H9 (cell line): ENCODE measurements around the gene SHMT2. TPM values are rescaled to one million over a fixed set of nuclear protein-coding genes. Genes with fewer than 3 reads are reported as not detected.
A peak's percentile ranks its signal among the peaks of the same experiment; 100 is the strongest.

Experiments used
- DNase-seq: peaks from one replicate; pipeline ENCODE4 v3.0.0-alpha.2; 2017
- H2AFZ ChIP-seq: one replicate; pipeline ENCODE4 v1.6.1; 2013; ENCODE audit warnings: mild to moderate bottlenecking, low read length, control low read depth, moderate library complexity
- H2AK5ac ChIP-seq: 2 replicates; pipeline ENCODE4 v1.6.1; 2013; ENCODE audit warnings: low read length, control low read depth, mixed read lengths; ENCODE audit not compliant: insufficient read length
- H2BK120ac ChIP-seq: one replicate; pipeline ENCODE4 v1.6.1; 2013; ENCODE audit warnings: low read depth, mild to moderate bottlenecking, low read length, control low read depth, inconsistent platforms; ENCODE audit not compliant: poor library complexity, severe bottlenecking
- H2BK12ac ChIP-seq: 2 replicates; pipeline ENCODE4 v1.6.1; 2013; ENCODE audit warnings: low read length, control low read depth, mixed read lengths, low read depth; ENCODE audit not compliant: insufficient read length
- H2BK15ac ChIP-seq: 2 replicates; pipeline ENCODE4 v1.6.1; 2013; ENCODE audit warnings: low read depth, low read length, control low read depth
- H2BK20ac ChIP-seq: one replicate; pipeline ENCODE4 v1.6.1; 2013; ENCODE audit warnings: low read depth, mild to moderate bottlenecking, low read length, control low read depth, inconsistent platforms; ENCODE audit not compliant: poor library complexity, severe bottlenecking
- H2BK5ac ChIP-seq: 2 replicates; pipeline ENCODE4 v1.6.1; 2013; ENCODE audit warnings: low read length, control low read depth, mixed read lengths; ENCODE audit not compliant: insufficient read length
- H3K14ac ChIP-seq: 2 replicates; pipeline ENCODE4 v1.6.1; 2013; ENCODE audit warnings: low read length, control low read depth; ENCODE audit not compliant: insufficient read depth
- H3K18ac ChIP-seq: 2 replicates; pipeline ENCODE4 v1.6.1; 2013; ENCODE audit warnings: low read depth, mild to moderate bottlenecking, mixed read lengths, low read length, control low read depth; ENCODE audit not compliant: insufficient read length
- H3K23ac ChIP-seq: 2 replicates; pipeline ENCODE4 v1.6.1; 2013; ENCODE audit warnings: low read length, control low read depth, mixed read lengths, low read depth; ENCODE audit not compliant: insufficient read length
- H3K23me2 ChIP-seq: 2 replicates; pipeline ENCODE4 v1.6.1; 2013; ENCODE audit warnings: low read depth, mild to moderate bottlenecking, mixed read lengths, low read length, control low read depth; ENCODE audit not compliant: insufficient read length, poor library complexity, severe bottlenecking
- H3K27ac ChIP-seq: 2 replicates; pipeline ENCODE4 v1.5.1; 2013; ENCODE audit warnings: low read length, control low read depth, mixed read lengths, low read depth; ENCODE audit not compliant: insufficient read length
- H3K27me3 ChIP-seq: 2 replicates; pipeline ENCODE4 v1.6.1; 2013; ENCODE audit warnings: low read length, control low read depth, inconsistent platforms; ENCODE audit not compliant: insufficient read depth
- H3K4ac ChIP-seq: 2 replicates; pipeline ENCODE4 v1.6.1; 2013; ENCODE audit warnings: low read depth, mild to moderate bottlenecking, control low read depth, inconsistent platforms, low read length, moderate library complexity
- H3K4me1 ChIP-seq: 2 replicates; pipeline ENCODE4 v1.6.1; 2013; ENCODE audit warnings: low read length, control low read depth, inconsistent platforms; ENCODE audit not compliant: insufficient read depth
- H3K4me2 ChIP-seq: 2 replicates; pipeline ENCODE4 v1.6.1; 2013; ENCODE audit warnings: low read length, control low read depth, mixed read lengths; ENCODE audit not compliant: insufficient read length, insufficient read depth
- H3K56ac ChIP-seq: 2 replicates; pipeline ENCODE4 v1.6.1; 2013; ENCODE audit warnings: low read depth, mild to moderate bottlenecking, mixed read lengths, low read length, control low read depth; ENCODE audit not compliant: insufficient read length
- H3K79me1 ChIP-seq: 2 replicates; pipeline ENCODE4 v1.6.1; 2013; ENCODE audit warnings: low read depth, mild to moderate bottlenecking, moderate library complexity, low read length, control low read depth, inconsistent platforms; ENCODE audit not compliant: insufficient read depth, poor library complexity, severe bottlenecking
- H3K79me2 ChIP-seq: 2 replicates; pipeline ENCODE4 v1.6.1; 2013; ENCODE audit warnings: low read length, control low read depth, inconsistent platforms; ENCODE audit not compliant: insufficient read depth
- H3K9ac ChIP-seq: 2 replicates; pipeline ENCODE4 v1.6.1; 2013; ENCODE audit warnings: low read length, control low read depth, mixed read lengths; ENCODE audit not compliant: insufficient read length; ENCODE audit errors: extremely low read depth
- H3K9me3 ChIP-seq: one replicate; pipeline ENCODE4 v1.6.1; 2013; ENCODE audit warnings: low read depth, low read length, inconsistent platforms; ENCODE audit not compliant: control insufficient read depth
- H3T11ph ChIP-seq: one replicate; pipeline ENCODE4 v1.6.1; 2013; ENCODE audit warnings: mild to moderate bottlenecking, low read length, control low read depth, inconsistent platforms
- H4K20me1 ChIP-seq: one replicate; pipeline ENCODE4 v1.6.1; 2013; ENCODE audit not compliant: control insufficient read depth, insufficient read length, insufficient read depth
- H4K5ac ChIP-seq: 2 replicates; pipeline ENCODE4 v1.6.1; 2013; ENCODE audit warnings: low read depth, mild to moderate bottlenecking, mixed read lengths, low read length, control low read depth; ENCODE audit not compliant: insufficient read length
- H4K8ac ChIP-seq: replicated peaks from 2 replicates; pipeline ENCODE4 v1.6.1; 2013; ENCODE audit warnings: low read length, control low read depth, mixed read lengths, low read depth; ENCODE audit not compliant: insufficient read length
- H4K91ac ChIP-seq: 2 replicates; pipeline ENCODE4 v1.6.1; 2013; ENCODE audit warnings: low read depth, mild to moderate bottlenecking, moderate library complexity, mixed read lengths, low read length, control low read depth; ENCODE audit not compliant: insufficient read length
- H3K27ac Mint-ChIP-seq, 3 experiments: 2 replicates in 2 of 3; 3 replicates in 1 of 3; pipeline ENCODE4 v1.8.0; 2020 to 2021; ENCODE audit warnings: mixed read lengths in 3 of 3, mild to moderate bottlenecking in 1 of 3, moderate library complexity in 1 of 3
- H3K27me3 Mint-ChIP-seq: 2 replicates; pipeline ENCODE4 v1.8.0; 2021; ENCODE audit warnings: low read depth, mild to moderate bottlenecking, moderate library complexity, mixed read lengths
- H3K36me3 Mint-ChIP-seq, 3 experiments: 2 replicates in 2 of 3; 3 replicates in 1 of 3; pipeline ENCODE4 v1.8.0; 2020 to 2021; ENCODE audit warnings: low read depth in 3 of 3, mixed read lengths in 3 of 3; ENCODE audit not compliant: insufficient read depth in 1 of 3
- H3K4me1 Mint-ChIP-seq, 2 experiments: 2 replicates each; pipeline ENCODE4 v1.8.0; 2020; ENCODE audit warnings: mixed read lengths in 2 of 2
- H3K4me3 Mint-ChIP-seq, 2 experiments: 2 replicates in 1 of 2; 3 replicates in 1 of 2; pipeline ENCODE4 v1.8.0; 2020 to 2021; ENCODE audit warnings: mild to moderate bottlenecking in 2 of 2, mixed read lengths in 2 of 2, moderate library complexity in 1 of 2
- H3K9me3 Mint-ChIP-seq, 2 experiments: 2 replicates in 1 of 2; 3 replicates in 1 of 2; pipeline ENCODE4 v1.8.0; 2020; ENCODE audit warnings: mild to moderate bottlenecking in 2 of 2, mixed read lengths in 2 of 2, moderate library complexity in 1 of 2
- CTCF ChIP-seq: fragments of 200-600 bp; sonication (generic); conservative IDR thresholded peaks from 3 replicates; pipeline ENCODE4 v1.8.0; 2021; ENCODE audit warnings: antibody characterized with exemption, mild to moderate bottlenecking
- WGBS: extraction: QIAGEN DNeasy Blood & Tissue Kit; methylation state at CpG from one replicate; pipeline ENCODE4 v1.1.7; 2013; ENCODE audit warnings: missing lambda C conversion rate, low lambda C conversion rate, mixed read lengths; ENCODE audit not compliant: insufficient read length; ENCODE audit errors: extremely low coverage; 5-methylcytosine and 5-hydroxymethylcytosine counted together
- total RNA-seq: library from RNA; stranded (reverse); gene quantifications from 2 replicates; pipeline ENCODE4 v1.2.1, GENCODE V29; 2021

The SHMT2 gene
- total RNA-seq, 1 experiment from 2014 or later, result 260 TPM

GRCh38 chr12:57215065-57215464 is 14.4 kb upstream of the SHMT2 start:
- no peaks in the 10 kb centered on the region for H3K9me3 ChIP-seq
- H3K27ac Mint-ChIP-seq, result no peak overlapping the region
- H4K20me1 ChIP-seq, result peaks cover 3% of the 10 kb centered on the region
- no peak overlapping the region for H3K4ac ChIP-seq
- H4K5ac ChIP-seq, result no peak overlapping the region
- no peak overlapping the region for H2BK12ac ChIP-seq
- H2BK20ac ChIP-seq, result no peak overlapping the region
- no peak overlapping the region for H3K18ac ChIP-seq
- peaks cover 45% of the 10 kb centered on the region for H3K27me3 ChIP-seq
- no CpG with 5 or more reads among the region's 11 CpGs for WGBS
- no peak overlapping the region for H3K23ac ChIP-seq
- no peak for DNase-seq
- no peaks in the 10 kb centered on the region for H3K79me2 ChIP-seq
- no peak overlapping the region for H3T11ph ChIP-seq
- H3K9me3 Mint-ChIP-seq, result peaks cover 0 to 5% of the 10 kb centered on the region in 2 experiments; a peak in 2 of 5 replicates
- H4K8ac ChIP-seq, result no peak overlapping the region
- H2AFZ ChIP-seq, result no peak overlapping the region
- peaks cover 15 to 22% (median 18%) of the 10 kb centered on the region in 3 experiments for H3K36me3 Mint-ChIP-seq
- no peak overlapping the region for H3K14ac ChIP-seq
- no peak overlapping the region for H4K91ac ChIP-seq
- no peak for TF ChIP-seq CTCF
- H3K27ac ChIP-seq, result no peak overlapping the region
- peak overlapping the region in 1 of 2 experiments; percentile 70; a peak in 3 of 5 replicates for H3K4me3 Mint-ChIP-seq
- no peak overlapping the region for H2BK15ac ChIP-seq
- H3K4me2 ChIP-seq, result no peak overlapping the region
- H3K56ac ChIP-seq, result no peak overlapping the region
- no peak overlapping the region for H2BK120ac ChIP-seq
- H3K4me1 ChIP-seq, result peaks cover 8% of the 10 kb centered on the region
- H2BK5ac ChIP-seq, result no peak overlapping the region
- no peak overlapping the region for H2AK5ac ChIP-seq
- no peaks in the 10 kb centered on the region for H3K79me1 ChIP-seq
- no peak overlapping the region for H3K9ac ChIP-seq
- peaks cover 44 to 49% of the 10 kb centered on the region in 2 experiments for H3K4me1 Mint-ChIP-seq
- peaks cover 7% of the 10 kb centered on the region for H3K23me2 ChIP-seq
- peaks cover 63% of the 10 kb centered on the region for H3K27me3 Mint-ChIP-seq
